GM19438 (cell line): Measurements from ENCODE around the gene ETV5.
"Not testable (repeated sequence)": the region's sequence is repeated elsewhere in the genome, so short reads cannot be mapped to it uniquely, and the experiment has no call there.

Source experiments
- ATAC-seq: cut with Tn5 transposase; IDR thresholded peaks from one replicate; pipeline ENCODE4 v1.9.1; 2021; ENCODE audit warnings: low read depth; ENCODE audit not compliant: unreplicated experiment

The ETV5 gene

GRCh38 chr3:186032321-186032720 is 76.6 kb downstream of the ETV5 start:
- no peak for ATAC-seq

GRCh38 chr3:186025993-186026392 is 82.9 kb downstream of the ETV5 start:
- ATAC-seq, result not testable (repeated sequence)

GRCh38 chr3:186025161-186025560 is 83.7 kb downstream of the ETV5 start:
- ATAC-seq, result no peak

GRCh38 chr3:186024210-186024609 is 84.7 kb downstream of the ETV5 start:
- no peak for ATAC-seq

- no peak for ATAC-seq
Observed at GRCh38 chr3:186022931-186023330, 86.0 kb downstream of the ETV5 start.

GRCh38 chr3:186021673-186022362 is 87.1 kb downstream of the ETV5 start:
- no peak for ATAC-seq

- ATAC-seq, result not testable (repeated sequence)
Observed at GRCh38 chr3:186021250-186021649, 87.6 kb downstream of the ETV5 start.

GRCh38 chr3:186019288-186019687 is 89.6 kb downstream of the ETV5 start:
- ATAC-seq, result not testable (repeated sequence)

- no peak for ATAC-seq
Observed at GRCh38 chr3:186014866-186015265, 94.0 kb downstream of the ETV5 start.

- no peak for ATAC-seq
Observed at GRCh38 chr3:186013312-186013711, 95.6 kb downstream of the ETV5 start.

GRCh38 chr3:186012137-186012536 is 96.8 kb downstream of the ETV5 start:
- ATAC-seq, result no peak

- ATAC-seq, result no peak
Observed at GRCh38 chr3:186004671-186005070, 104.2 kb downstream of the ETV5 start.

GRCh38 chr3:186004209-186004608 is 104.7 kb downstream of the ETV5 start:
- ATAC-seq, result no peak

- ATAC-seq, result no peak
Observed at GRCh38 chr3:186003610-186004009, 105.3 kb downstream of the ETV5 start.

- ATAC-seq, result no peak
Observed at GRCh38 chr3:186002884-186003472, 105.9 kb downstream of the ETV5 start.

- ATAC-seq, result no peak
Observed at GRCh38 chr3:186001842-186002241, 107.0 kb downstream of the ETV5 start.

- no peak for ATAC-seq
Observed at GRCh38 chr3:185999221-185999620, 109.7 kb downstream of the ETV5 start.

GRCh38 chr3:185998136-185998535 is 110.8 kb downstream of the ETV5 start:
- ATAC-seq, result no peak

- ATAC-seq, result no peak
Observed at GRCh38 chr3:185997130-185997529, 111.8 kb downstream of the ETV5 start.
